GM19463 (cell line): ENCODE measurements around the gene ACTL8.

ENCODE experiments used
- ATAC-seq: cut with Tn5 transposase; IDR thresholded peaks from one replicate; pipeline ENCODE4 v1.9.1; 2021; ENCODE audit warnings: mild to moderate bottlenecking, moderate library complexity; ENCODE audit not compliant: unreplicated experiment

ACTL8 gene

GRCh38 chr1:17873007-17873675 lies 118.0 kb downstream of the ACTL8 start:
- ATAC-seq: no peak

GRCh38 chr1:17874231-17874630 lies 119.1 kb downstream of the ACTL8 start:
- no peak for ATAC-seq

GRCh38 chr1:17874710-17875109 lies 119.6 kb downstream of the ACTL8 start:
- no peak for ATAC-seq

GRCh38 chr1:17875171-17875881 lies 120.2 kb downstream of the ACTL8 start:
- ATAC-seq: no peak

GRCh38 chr1:17875882-17876280 lies 120.7 kb downstream of the ACTL8 start:
- ATAC-seq: no peak
